HepG2 (cell line): ENCODE data around the gene BYSL. TPM values are rescaled to one million over a fixed set of nuclear protein-coding genes. Genes with fewer than 3 reads are reported as not detected.

Experiments
- CEBPB ChIP-seq: IDR thresholded peaks from 2 replicates; pipeline ENCODE4 v1.6.1; 2011; ENCODE audit warnings: low read depth, low read length, improper control_type of control experiment, borderline replicate concordance
- GFI1 ChIP-seq: sonication (generic); formaldehyde crosslinking; IDR thresholded peaks from 2 replicates; pipeline ENCODE4 v1.5.0; 2020; ENCODE audit warnings: missing genetic modification reagents, mild to moderate bottlenecking, borderline replicate concordance
- KMT2B ChIP-seq: IDR thresholded peaks from 2 replicates; pipeline ENCODE4 v1.6.1; 2016; ENCODE audit warnings: missing genetic modification reagents, missing compliant biosample characterization
- MIXL1 ChIP-seq: IDR thresholded peaks from 2 replicates; pipeline ENCODE4 v1.6.1; 2016
- NFE2L1 ChIP-seq: sonication (generic); formaldehyde crosslinking; IDR thresholded peaks from 2 replicates; pipeline ENCODE4 v1.4.0; 2020; ENCODE audit warnings: missing genetic modification reagents, mild to moderate bottlenecking, borderline replicate concordance
- PATZ1 ChIP-seq: sonication (generic); formaldehyde crosslinking; IDR thresholded peaks from 2 replicates; pipeline ENCODE4 v1.4.0; 2020; ENCODE audit warnings: missing genetic modification reagents
- SAP130 ChIP-seq: IDR thresholded peaks from 2 replicates; pipeline ENCODE4 v1.6.1; 2016; ENCODE audit warnings: low read depth
- SP140L ChIP-seq: sonication (generic); formaldehyde crosslinking; IDR thresholded peaks from 2 replicates; pipeline ENCODE4 v1.4.0; 2020; ENCODE audit warnings: missing genetic modification reagents, borderline replicate concordance
- ZFAT ChIP-seq: sonication (generic); formaldehyde crosslinking; conservative IDR thresholded peaks from 2 replicates; pipeline ENCODE4 v1.8.1; 2023; ENCODE audit warnings: missing genetic modification reagents, inconsistent platforms
- ZMYM3 ChIP-seq: sonication (generic); formaldehyde crosslinking; IDR thresholded peaks from 2 replicates; pipeline ENCODE4 v1.5.1; 2020; ENCODE audit warnings: mild to moderate bottlenecking, missing genetic modification reagents
- ZMYM4 ChIP-seq: sonication (generic); formaldehyde crosslinking; IDR thresholded peaks from 2 replicates; pipeline ENCODE4 v1.8.1; 2023; ENCODE audit warnings: mild to moderate bottlenecking, missing genetic modification reagents
- ZNF329 ChIP-seq: sonication (generic); formaldehyde crosslinking; IDR thresholded peaks from 2 replicates; pipeline ENCODE4 v1.9.0; 2021; ENCODE audit warnings: low read depth, mild to moderate bottlenecking, missing genetic modification reagents
- ZNF331 ChIP-seq: sonication (generic); formaldehyde crosslinking; IDR thresholded peaks from 2 replicates; pipeline ENCODE4 v1.4.0; 2020; ENCODE audit warnings: missing genetic modification reagents
- polyA plus RNA-seq, 8 experiments: library from polyadenylated mRNA; depleted of rRNA in 3 of 8; stranded (reverse) in 7 of 8; unstranded in 1 of 8; fragments of >200 nt; fragmentation: Illumina TruSeq in 4 of 8; extraction: Trizol in 4 of 8; gene quantifications; 2 replicates each; pipeline versions ENCODE4 v1.2.1 to v1.2.3, GENCODE V29; 2011 to 2016; ENCODE audit warnings: low read depth in 4 of 8, missing spikeins in 1 of 8, mixed read lengths in 1 of 8; ENCODE audit not compliant: insufficient read depth in 1 of 8
- total RNA-seq, 5 experiments: library from RNA; depleted of rRNA; stranded (reverse); fragments of >200 nt; fragmentation: Illumina TruSeq; extraction: Trizol; gene quantifications; 2 replicates each; pipeline ENCODE4 v1.2.3, GENCODE V29; 2016; ENCODE audit warnings: low read depth in 1 of 5
- TF ChIP-seq, protein P1 (sequence below), 2 experiments: fragments of 450-650 bp in 1 of 2; sonication (generic) in 1 of 2; formaldehyde crosslinking in 1 of 2; IDR thresholded peaks; 2 replicates each; pipeline versions ENCODE4 v1.6.1 to v1.8.0; 2016 to 2022; ENCODE audit warnings: antibody characterized with exemption in 1 of 2, mild to moderate bottlenecking in 1 of 2, missing genetic modification reagents in 1 of 2
- TF ChIP-seq, protein P2 (sequence below): sonication (generic); formaldehyde crosslinking; IDR thresholded peaks from 2 replicates; pipeline ENCODE4 v1.4.0; 2020; ENCODE audit warnings: missing genetic modification reagents

Gene BYSL
- total and polyA plus RNA-seq, 2 of the 13 experiments (the other 11 are each of a cell fraction or from before 2014, with no cell fraction given), result 27.9 to 28.6 TPM

GRCh38 chr6:41936073-41936837 is 15.0 kb downstream of the BYSL start (continued):
- TF ChIP-seq, protein P1, sequence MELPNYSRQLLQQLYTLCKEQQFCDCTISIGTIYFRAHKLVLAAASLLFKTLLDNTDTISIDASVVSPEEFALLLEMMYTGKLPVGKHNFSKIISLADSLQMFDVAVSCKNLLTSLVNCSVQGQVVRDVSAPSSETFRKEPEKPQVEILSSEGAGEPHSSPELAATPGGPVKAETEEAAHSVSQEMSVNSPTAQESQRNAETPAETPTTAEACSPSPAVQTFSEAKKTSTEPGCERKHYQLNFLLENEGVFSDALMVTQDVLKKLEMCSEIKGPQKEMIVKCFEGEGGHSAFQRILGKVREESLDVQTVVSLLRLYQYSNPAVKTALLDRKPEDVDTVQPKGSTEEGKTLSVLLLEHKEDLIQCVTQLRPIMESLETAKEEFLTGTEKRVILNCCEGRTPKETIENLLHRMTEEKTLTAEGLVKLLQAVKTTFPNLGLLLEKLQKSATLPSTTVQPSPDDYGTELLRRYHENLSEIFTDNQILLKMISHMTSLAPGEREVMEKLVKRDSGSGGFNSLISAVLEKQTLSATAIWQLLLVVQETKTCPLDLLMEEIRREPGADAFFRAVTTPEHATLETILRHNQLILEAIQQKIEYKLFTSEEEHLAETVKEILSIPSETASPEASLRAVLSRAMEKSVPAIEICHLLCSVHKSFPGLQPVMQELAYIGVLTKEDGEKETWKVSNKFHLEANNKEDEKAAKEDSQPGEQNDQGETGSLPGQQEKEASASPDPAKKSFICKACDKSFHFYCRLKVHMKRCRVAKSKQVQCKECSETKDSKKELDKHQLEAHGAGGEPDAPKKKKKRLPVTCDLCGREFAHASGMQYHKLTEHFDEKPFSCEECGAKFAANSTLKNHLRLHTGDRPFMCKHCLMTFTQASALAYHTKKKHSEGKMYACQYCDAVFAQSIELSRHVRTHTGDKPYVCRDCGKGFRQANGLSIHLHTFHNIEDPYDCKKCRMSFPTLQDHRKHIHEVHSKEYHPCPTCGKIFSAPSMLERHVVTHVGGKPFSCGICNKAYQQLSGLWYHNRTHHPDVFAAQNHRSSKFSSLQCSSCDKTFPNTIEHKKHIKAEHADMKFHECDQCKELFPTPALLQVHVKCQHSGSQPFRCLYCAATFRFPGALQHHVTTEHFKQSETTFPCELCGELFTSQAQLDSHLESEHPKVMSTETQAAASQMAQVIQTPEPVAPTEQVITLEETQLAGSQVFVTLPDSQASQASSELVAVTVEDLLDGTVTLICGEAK (IDR thresholded peaks at IDR 0.05), result no peak
- TF ChIP-seq, protein P1 (CRISPR knock-in tag; IDR thresholded peaks at IDR 0.05), result no peak
- no peak for TF ChIP-seq ZFAT (CRISPR knock-in tag)
- no peak; the same call in 1 of the 2 replicates for TF ChIP-seq ZMYM3 (CRISPR knock-in tag)
- no peak for TF ChIP-seq SP140L
- peak; percentile 52; the same call in 1 of the 2 replicates for TF ChIP-seq SAP130 (CRISPR knock-in tag)
- no peak for TF ChIP-seq NFE2L1 (CRISPR knock-in tag)
- no peak for TF ChIP-seq ZNF329 (CRISPR knock-in tag)
- peak; percentile 62; the same call in 1 of the 2 replicates for TF ChIP-seq ZNF331 (CRISPR knock-in tag)
- TF ChIP-seq MIXL1 (CRISPR knock-in tag), result peak; percentile 21; the same call in 1 of the 2 replicates
- no peak for TF ChIP-seq GFI1 (CRISPR knock-in tag)
- peak; percentile 27; the same call in 1 of the 2 replicates for TF ChIP-seq ZMYM4 (CRISPR knock-in tag)
- peak; percentile 93 for TF ChIP-seq CEBPB
- TF ChIP-seq, protein P2, sequence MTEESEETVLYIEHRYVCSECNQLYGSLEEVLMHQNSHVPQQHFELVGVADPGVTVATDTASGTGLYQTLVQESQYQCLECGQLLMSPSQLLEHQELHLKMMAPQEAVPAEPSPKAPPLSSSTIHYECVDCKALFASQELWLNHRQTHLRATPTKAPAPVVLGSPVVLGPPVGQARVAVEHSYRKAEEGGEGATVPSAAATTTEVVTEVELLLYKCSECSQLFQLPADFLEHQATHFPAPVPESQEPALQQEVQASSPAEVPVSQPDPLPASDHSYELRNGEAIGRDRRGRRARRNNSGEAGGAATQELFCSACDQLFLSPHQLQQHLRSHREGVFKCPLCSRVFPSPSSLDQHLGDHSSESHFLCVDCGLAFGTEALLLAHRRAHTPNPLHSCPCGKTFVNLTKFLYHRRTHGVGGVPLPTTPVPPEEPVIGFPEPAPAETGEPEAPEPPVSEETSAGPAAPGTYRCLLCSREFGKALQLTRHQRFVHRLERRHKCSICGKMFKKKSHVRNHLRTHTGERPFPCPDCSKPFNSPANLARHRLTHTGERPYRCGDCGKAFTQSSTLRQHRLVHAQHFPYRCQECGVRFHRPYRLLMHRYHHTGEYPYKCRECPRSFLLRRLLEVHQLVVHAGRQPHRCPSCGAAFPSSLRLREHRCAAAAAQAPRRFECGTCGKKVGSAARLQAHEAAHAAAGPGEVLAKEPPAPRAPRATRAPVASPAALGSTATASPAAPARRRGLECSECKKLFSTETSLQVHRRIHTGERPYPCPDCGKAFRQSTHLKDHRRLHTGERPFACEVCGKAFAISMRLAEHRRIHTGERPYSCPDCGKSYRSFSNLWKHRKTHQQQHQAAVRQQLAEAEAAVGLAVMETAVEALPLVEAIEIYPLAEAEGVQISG (CRISPR knock-in tag), result peak; percentile 70
- TF ChIP-seq KMT2B (CRISPR knock-in tag), result no peak
- 0 out of 2 replicates have a peak, but pooled peaks have one; percentile 56 for TF ChIP-seq PATZ1
